Measurements from ENCODE around the gene TLX1.

DNA sequence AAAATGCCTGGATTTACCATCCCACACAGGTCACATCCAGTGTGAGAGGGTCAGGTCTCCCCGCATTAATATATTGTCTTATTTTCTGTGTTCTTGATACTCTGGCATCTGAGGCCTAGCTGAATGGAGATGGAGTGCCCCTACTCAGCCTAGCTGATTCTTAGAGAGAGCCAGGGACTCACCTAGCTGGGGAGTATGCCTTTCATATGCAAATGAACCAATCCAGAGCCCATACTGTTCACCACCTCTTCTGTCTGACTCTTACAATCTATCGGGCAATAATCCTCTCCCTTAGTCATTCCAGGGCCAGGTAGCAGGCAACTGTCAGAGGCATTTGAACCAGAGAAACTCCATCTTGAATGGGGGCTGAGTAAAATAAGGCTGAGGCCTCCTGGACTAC, 51.8 kb downstream of the TLX1 start:
- TF ChIP-seq, protein P1, sequence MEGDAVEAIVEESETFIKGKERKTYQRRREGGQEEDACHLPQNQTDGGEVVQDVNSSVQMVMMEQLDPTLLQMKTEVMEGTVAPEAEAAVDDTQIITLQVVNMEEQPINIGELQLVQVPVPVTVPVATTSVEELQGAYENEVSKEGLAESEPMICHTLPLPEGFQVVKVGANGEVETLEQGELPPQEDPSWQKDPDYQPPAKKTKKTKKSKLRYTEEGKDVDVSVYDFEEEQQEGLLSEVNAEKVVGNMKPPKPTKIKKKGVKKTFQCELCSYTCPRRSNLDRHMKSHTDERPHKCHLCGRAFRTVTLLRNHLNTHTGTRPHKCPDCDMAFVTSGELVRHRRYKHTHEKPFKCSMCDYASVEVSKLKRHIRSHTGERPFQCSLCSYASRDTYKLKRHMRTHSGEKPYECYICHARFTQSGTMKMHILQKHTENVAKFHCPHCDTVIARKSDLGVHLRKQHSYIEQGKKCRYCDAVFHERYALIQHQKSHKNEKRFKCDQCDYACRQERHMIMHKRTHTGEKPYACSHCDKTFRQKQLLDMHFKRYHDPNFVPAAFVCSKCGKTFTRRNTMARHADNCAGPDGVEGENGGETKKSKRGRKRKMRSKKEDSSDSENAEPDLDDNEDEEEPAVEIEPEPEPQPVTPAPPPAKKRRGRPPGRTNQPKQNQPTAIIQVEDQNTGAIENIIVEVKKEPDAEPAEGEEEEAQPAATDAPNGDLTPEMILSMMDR (IDR thresholded peaks at IDR 0.05): no peak
- no peak for TF ChIP-seq POLR2A (IDR thresholded peaks at IDR 0.05)
